Activated CD8-positive, alpha-beta memory T cell treated with anti-CD3 and anti-CD28 coated beads, Interleukin-2, amount 50 U/mL, for 1 hour (primary cell): ENCODE measurements around the gene ARHGAP26.

ENCODE experiments used
- DNase-seq: peaks from one replicate; pipeline ENCODE4 v3.0.0-alpha.2; 2020; ENCODE audit errors: extremely low read depth

ARHGAP26 gene

DNA sequence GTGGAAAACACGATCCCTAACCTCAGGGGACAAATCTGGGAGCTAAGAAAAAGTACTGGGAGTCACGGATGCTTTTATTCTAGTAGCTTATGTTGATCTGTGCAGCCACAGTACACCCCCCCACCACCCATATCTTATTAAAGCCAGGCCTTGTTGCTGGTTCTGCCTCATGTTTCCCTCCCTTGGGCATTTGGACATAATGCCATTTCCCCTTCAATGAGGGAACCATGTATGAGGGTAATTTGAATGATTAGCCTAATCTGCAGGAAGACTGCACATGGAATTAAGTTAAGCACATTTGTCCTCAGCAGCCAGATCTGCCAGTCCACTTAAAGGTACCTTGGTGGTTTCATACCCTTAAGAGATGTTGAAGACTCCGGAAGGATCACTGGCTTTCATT lies 102.0 kb downstream of the ARHGAP26 start:
- DNase-seq, result no peak

GRCh38 chr5:142872795-142873194 lies 102.6 kb downstream of the ARHGAP26 start:
- DNase-seq, result no peak

GRCh38 chr5:142873831-142874230 lies 103.7 kb downstream of the ARHGAP26 start:
- no peak for DNase-seq

GRCh38 chr5:142874540-142874939 lies 104.4 kb downstream of the ARHGAP26 start:
- DNase-seq, result no peak

DNA sequence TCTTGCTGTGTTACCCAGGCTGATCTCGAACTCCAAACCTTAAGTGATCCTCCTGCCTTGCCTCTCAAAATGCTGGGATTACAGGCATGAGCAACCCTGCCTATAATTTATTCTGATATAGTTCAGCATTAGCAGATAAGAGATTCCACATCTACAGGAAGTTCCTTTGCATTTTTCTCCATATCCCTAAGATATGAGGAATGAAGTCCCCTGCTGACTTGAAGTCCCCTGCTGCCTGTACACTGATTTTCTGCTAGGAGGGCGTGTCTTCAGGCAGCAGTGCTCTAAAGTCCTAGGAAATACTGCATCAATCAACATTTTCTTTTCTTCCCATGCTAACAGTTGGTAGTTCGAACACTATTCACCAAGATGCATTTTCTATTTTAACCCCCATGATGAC lies 105.8 kb downstream of the ARHGAP26 start:
- DNase-seq, result no peak

GRCh38 chr5:142876817-142877216 lies 106.6 kb downstream of the ARHGAP26 start:
- no peak for DNase-seq

DNA sequence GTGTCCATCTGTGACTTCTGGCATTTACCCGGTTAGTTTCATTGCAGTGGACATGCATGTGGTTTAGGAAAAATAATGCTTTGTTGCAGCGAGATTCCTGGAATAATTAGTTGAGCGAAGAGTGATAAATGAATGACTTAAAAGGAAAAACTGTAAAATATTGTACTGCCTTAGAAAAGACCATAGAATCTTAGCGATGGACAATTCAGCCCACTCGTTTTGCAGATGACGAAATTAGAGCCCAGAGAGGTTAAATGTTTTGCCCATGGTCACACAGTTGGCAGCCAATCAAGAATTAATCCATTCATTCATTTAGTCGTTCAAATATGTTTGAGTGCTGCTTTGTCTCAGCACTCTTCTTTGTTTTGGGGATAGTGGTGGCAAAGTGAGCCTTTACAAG lies 107.9 kb downstream of the ARHGAP26 start:
- DNase-seq, result no peak

DNA sequence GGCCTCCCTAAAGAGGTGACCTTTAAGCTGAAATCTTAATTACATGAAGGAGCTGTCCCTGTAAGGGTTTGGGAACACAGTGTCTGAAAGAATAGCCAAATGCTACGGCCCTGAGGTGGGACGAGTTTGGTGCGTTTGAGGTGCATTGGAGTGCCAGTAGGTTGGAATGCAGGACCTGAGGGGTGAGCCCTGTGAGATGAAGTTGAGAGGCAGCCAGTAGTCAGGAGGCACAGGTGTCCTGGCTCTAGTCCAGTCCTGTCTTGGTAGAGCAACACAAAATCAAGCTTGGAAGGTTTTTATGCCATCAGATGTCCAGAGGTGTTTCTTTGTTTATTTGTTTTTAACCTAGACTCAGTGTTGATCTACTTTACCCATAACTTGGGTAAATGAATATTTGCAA lies 108.5 kb downstream of the ARHGAP26 start:
- DNase-seq, result no peak

- DNase-seq, result no peak
These were observed 111.1 kb downstream of the ARHGAP26 start for GRCh38 chr5:142881076-142881783.

DNA sequence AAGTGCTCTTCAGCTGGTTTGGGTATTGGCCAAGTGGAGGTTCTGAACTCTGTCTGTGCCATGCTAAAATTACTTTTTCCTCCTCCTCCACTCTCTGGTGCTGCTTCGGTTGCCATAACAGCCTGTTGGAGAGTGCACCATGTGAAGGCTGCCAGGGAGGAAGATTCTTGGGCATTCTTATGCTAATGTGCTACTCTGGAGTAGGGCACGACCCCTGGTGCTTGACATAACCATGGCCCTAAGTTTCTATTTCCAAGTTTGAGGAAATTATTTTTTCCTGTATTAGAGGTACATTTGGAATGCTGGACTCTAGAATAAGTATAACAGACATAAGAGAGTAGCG lies 111.6 kb downstream of the ARHGAP26 start:
- no peak for DNase-seq

GRCh38 chr5:142883025-142883424 lies 112.8 kb downstream of the ARHGAP26 start:
- DNase-seq, result no peak

GRCh38 chr5:142883438-142883837 lies 113.3 kb downstream of the ARHGAP26 start:
- no peak for DNase-seq

GRCh38 chr5:142884029-142884428 lies 113.9 kb downstream of the ARHGAP26 start:
- no peak for DNase-seq

DNA sequence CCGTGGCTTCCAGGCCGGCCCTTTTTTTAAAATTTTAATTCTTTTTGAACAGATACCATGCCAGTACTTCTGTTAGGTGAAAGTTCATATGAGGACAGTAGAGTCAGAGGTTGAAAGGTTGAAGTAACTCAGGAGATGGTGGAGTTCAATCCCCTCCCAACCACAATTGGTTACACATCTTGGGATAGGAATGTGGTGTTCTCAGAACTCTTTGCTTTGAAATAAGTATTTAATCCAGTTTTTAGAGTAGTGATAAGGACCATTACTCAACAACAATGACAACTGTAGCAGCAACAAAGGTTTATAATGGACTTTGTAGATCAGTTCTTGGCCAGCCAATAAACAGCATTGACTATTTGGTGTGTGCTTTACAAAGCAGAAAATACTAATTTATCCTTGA lies 116.0 kb downstream of the ARHGAP26 start:
- no peak for DNase-seq

DNA sequence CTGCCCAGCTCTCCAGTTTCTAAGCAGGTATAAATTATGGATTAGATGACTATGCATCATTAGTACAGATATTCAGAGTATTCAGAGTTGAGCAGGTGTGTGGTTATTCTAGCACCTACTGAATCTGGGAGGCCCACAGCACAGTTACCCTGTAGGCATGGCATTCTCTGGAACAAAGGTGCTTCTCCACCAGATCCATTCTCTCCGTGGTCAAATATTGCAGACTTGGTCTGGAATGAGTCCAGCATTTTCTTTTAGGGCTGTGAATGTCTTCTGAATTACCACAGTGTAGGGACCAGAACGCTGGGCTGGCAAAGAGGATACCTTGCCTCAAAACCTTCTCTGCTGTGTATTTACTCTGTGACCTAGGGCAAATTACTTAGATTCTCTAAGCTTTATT lies 116.8 kb downstream of the ARHGAP26 start:
- no peak for DNase-seq

GRCh38 chr5:142888469-142889085 lies 118.4 kb downstream of the ARHGAP26 start:
- no peak for DNase-seq

- no peak for DNase-seq
These were observed 121.8 kb downstream of the ARHGAP26 start for GRCh38 chr5:142892021-142892420.

DNA sequence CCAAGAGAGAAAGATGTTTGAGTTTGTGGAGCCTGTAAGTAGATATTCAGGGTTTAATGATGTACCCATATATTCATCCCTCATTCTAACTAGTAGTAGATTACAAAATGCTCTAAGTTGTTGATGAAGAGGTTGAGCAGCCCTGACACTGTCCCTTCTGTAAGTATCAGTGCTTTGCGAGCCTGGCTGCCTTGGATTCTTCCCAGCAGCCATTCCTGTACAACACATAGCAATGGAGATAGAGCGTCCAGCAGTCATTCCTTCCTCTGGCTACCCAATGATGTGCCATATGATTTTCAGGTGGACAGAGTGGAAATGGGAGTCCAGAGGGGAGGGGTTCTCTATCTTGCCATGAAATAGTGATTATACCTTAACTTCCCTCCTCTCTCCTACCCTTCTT lies 124.1 kb downstream of the ARHGAP26 start:
- no peak for DNase-seq

DNA sequence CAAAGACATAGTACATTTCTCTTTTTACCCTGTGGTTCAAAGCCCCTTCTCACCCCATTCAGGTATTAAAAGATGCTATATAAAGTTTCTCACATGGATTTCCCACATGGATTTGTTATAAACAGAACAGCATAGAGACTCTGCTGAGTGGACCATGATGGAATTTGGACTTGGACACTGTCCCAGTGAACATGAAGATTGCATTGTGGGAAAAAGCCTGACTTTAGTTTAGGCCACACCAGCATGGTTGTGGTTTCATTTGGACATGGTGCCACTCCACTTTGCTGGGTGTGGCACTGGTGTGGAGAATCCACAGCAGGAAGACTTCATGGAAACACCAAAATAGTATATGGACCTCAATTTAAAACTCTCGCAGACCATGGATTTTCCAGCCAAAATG lies 124.6 kb downstream of the ARHGAP26 start:
- DNase-seq, result no peak

GRCh38 chr5:142896325-142897007 lies 126.3 kb downstream of the ARHGAP26 start:
- no peak for DNase-seq

GRCh38 chr5:142897328-142897727 lies 127.2 kb downstream of the ARHGAP26 start:
- DNase-seq, result no peak

- no peak for DNase-seq
These were observed 130.8 kb downstream of the ARHGAP26 start for GRCh38 chr5:142900927-142901326.

GRCh38 chr5:142901476-142902185 lies 131.5 kb downstream of the ARHGAP26 start:
- no peak for DNase-seq
